H1 (cell line): ENCODE data around the gene WDR45B. TPM values are rescaled to one million over a fixed set of nuclear protein-coding genes. Genes with fewer than 3 reads are reported as not detected.

Source experiments
- CTCF ChIA-PET: fragments of 300-600 bp; sonication (Branson Sonifier 250); formaldehyde crosslinking; loops from one replicate; lab custom pipeline; 2021; ENCODE audit not compliant: partially characterized antibody; lab: Charles Lee
- POLR2A ChIA-PET: fragments of 300-600 bp; sonication (Branson Sonifier 250); formaldehyde crosslinking; loops from one replicate; lab custom pipeline; 2021; ENCODE audit warnings: inconsistent platforms; ENCODE audit not compliant: partially characterized antibody; lab: Charles Lee
- DNase-seq, 2 experiments: peaks; one replicate each; pipeline versions ENCODE4 v3.0.0 to v3.0.0-alpha.2; 2010 to 2022; ENCODE audit warnings: low spot score in 2 of 2, low read depth in 1 of 2, mixed read lengths in 1 of 2
- FAIRE-seq: peaks from 2 replicates; lab custom pipeline; 2011; peaks lifted over from hg19 to GRCh38; lab: Jason Lieb, UNC
- H2AFZ ChIP-seq: 2 replicates; pipeline ENCODE4 v1.8.1; 2012; ENCODE audit warnings: low read length, inconsistent platforms
- H2AK5ac ChIP-seq: 2 replicates; pipeline ENCODE4 v1.6.1; 2013; ENCODE audit warnings: low read depth, low read length
- H2BK120ac ChIP-seq: replicated peaks from 2 replicates; pipeline ENCODE3; 2013; ENCODE audit warnings: low read depth, low read length, inconsistent platforms
- H2BK12ac ChIP-seq: 2 replicates; pipeline ENCODE4 v1.6.1; 2013; ENCODE audit warnings: low read depth, low read length
- H2BK15ac ChIP-seq: 2 replicates; pipeline ENCODE4 v1.6.1; 2013; ENCODE audit warnings: low read length
- H2BK20ac ChIP-seq: 2 replicates; pipeline ENCODE4 v1.6.1; 2013; ENCODE audit warnings: low read length
- H2BK5ac ChIP-seq: 2 replicates; pipeline ENCODE4 v1.6.1; 2013; ENCODE audit warnings: low read depth, low read length
- H3K14ac ChIP-seq: 2 replicates; pipeline ENCODE4 v1.6.1; 2013; ENCODE audit warnings: inconsistent platforms; ENCODE audit not compliant: insufficient read length
- H3K18ac ChIP-seq: 2 replicates; pipeline ENCODE4 v1.6.1; 2013; ENCODE audit warnings: low read length; ENCODE audit errors: extremely low read depth
- H3K23ac ChIP-seq: 2 replicates; pipeline ENCODE4 v1.6.1; 2013; ENCODE audit warnings: inconsistent platforms; ENCODE audit not compliant: insufficient read length
- H3K23me2 ChIP-seq: 2 replicates; pipeline ENCODE4 v1.6.1; 2013; ENCODE audit warnings: low read depth, low read length
- H3K27ac ChIP-seq: 2 replicates; pipeline ENCODE4 v1.6.1; 2011; ENCODE audit warnings: low read depth, low read length, inconsistent platforms
- H3K27me3 ChIP-seq, 4 experiments: replicated peaks in 1 of 4; 1 replicate in 1 of 4; 2 replicates in 3 of 4; pipeline versions ENCODE4 v1.6.1 to v1.8.1; 2011 to 2013; ENCODE audit warnings: low read length in 3 of 4, mild to moderate bottlenecking in 3 of 4, inconsistent platforms in 2 of 4, mixed read lengths in 2 of 4, moderate library complexity in 1 of 4; ENCODE audit not compliant: control insufficient read depth in 3 of 4, insufficient read depth in 3 of 4; ENCODE audit errors: extremely low read depth in 1 of 4
- H3K36me3 ChIP-seq, 4 experiments: 2 replicates each; pipeline versions ENCODE4 v1.6.1 to v1.8.1; 2011 to 2013; ENCODE audit warnings: mild to moderate bottlenecking in 4 of 4, low read length in 3 of 4, moderate library complexity in 2 of 4, control low read depth in 1 of 4, inconsistent platforms in 1 of 4; ENCODE audit not compliant: insufficient read depth in 4 of 4, control insufficient read depth in 2 of 4
- H3K4ac ChIP-seq: replicated peaks from 2 replicates; pipeline ENCODE3; 2013; ENCODE audit warnings: low read length, low read depth, mixed read lengths, inconsistent platforms; ENCODE audit not compliant: insufficient read length
- H3K4me1 ChIP-seq, 4 experiments: replicated peaks in 1 of 4; 1 replicate in 1 of 4; 2 replicates in 3 of 4; pipeline versions ENCODE4 v1.6.1 to v1.8.1; 2011 to 2013; ENCODE audit warnings: low read length in 3 of 4, inconsistent platforms in 2 of 4, mixed read lengths in 1 of 4; ENCODE audit not compliant: insufficient read depth in 4 of 4, control insufficient read depth in 3 of 4
- H3K4me2 ChIP-seq, 2 experiments: 2 replicates each; pipeline versions ENCODE4 v1.6.1 to v1.8.1; 2011 to 2013; ENCODE audit warnings: low read depth in 2 of 2, low read length in 2 of 2, control low read depth in 1 of 2, inconsistent platforms in 1 of 2, mild to moderate bottlenecking in 1 of 2; ENCODE audit not compliant: insufficient read depth in 1 of 2
- H3K4me3 ChIP-seq, 4 experiments: fragments of 200-600, 300-600 bp in 1 of 4; sonication (generic), shearing (Covaris generic), sonication (Bioruptor Twin) in 1 of 4; 2 replicates each; pipeline versions ENCODE4 v1.5.1 to v1.8.1; 2011 to 2016; ENCODE audit warnings: low read length in 4 of 4, low read depth in 3 of 4, control low read depth in 2 of 4, inconsistent platforms in 2 of 4, mild to moderate bottlenecking in 2 of 4, mixed read lengths in 1 of 4, moderate library complexity in 1 of 4; ENCODE audit not compliant: insufficient read depth in 2 of 4; ENCODE audit errors: extremely low read depth in 1 of 4
- H3K56ac ChIP-seq: replicated peaks from 2 replicates; pipeline ENCODE3; 2013; ENCODE audit warnings: low read depth, mild to moderate bottlenecking, mixed read lengths, low read length, inconsistent platforms; ENCODE audit not compliant: insufficient read length
- H3K79me1 ChIP-seq: 2 replicates; pipeline ENCODE4 v1.6.1; 2013; ENCODE audit warnings: low read depth, low read length, control low read depth
- H3K79me2 ChIP-seq, 2 experiments: 2 replicates each; pipeline versions ENCODE4 v1.6.1 to v1.8.1; 2012 to 2013; ENCODE audit warnings: low read length in 2 of 2, mild to moderate bottlenecking in 2 of 2, inconsistent platforms in 1 of 2; ENCODE audit not compliant: insufficient read depth in 2 of 2, control insufficient read depth in 1 of 2
- H3K9ac ChIP-seq, 4 experiments: replicated peaks in 1 of 4; 1 replicate in 1 of 4; 2 replicates in 3 of 4; pipeline versions ENCODE4 v1.6.1 to v1.8.1; 2011 to 2013; ENCODE audit warnings: low read depth in 3 of 4, low read length in 3 of 4, control low read depth in 2 of 4, mild to moderate bottlenecking in 2 of 4, moderate library complexity in 2 of 4, inconsistent platforms in 1 of 4; ENCODE audit errors: extremely low read depth in 1 of 4
- H3K9me3 ChIP-seq, 2 experiments: 2 replicates each; pipeline versions ENCODE4 v1.6.1 to v1.8.1; 2012 to 2013; ENCODE audit warnings: mild to moderate bottlenecking in 2 of 2, moderate library complexity in 2 of 2, control low read depth in 1 of 2, inconsistent platforms in 1 of 2, low read depth in 1 of 2, low read length in 1 of 2, mixed read lengths in 1 of 2; ENCODE audit not compliant: insufficient read depth in 2 of 2
- H4K20me1 ChIP-seq, 2 experiments: replicated peaks in 1 of 2; 2 replicates each; pipeline versions ENCODE3 to v1.8.1; 2011 to 2013; ENCODE audit warnings: inconsistent platforms in 2 of 2, low read length in 2 of 2, mild to moderate bottlenecking in 1 of 2; ENCODE audit not compliant: insufficient read depth in 2 of 2, control insufficient read depth in 1 of 2
- H4K5ac ChIP-seq: 2 replicates; pipeline ENCODE4 v1.6.1; 2013; ENCODE audit warnings: low read length, low read depth, mixed read lengths, inconsistent platforms; ENCODE audit not compliant: insufficient read length
- H4K8ac ChIP-seq: 2 replicates; pipeline ENCODE4 v1.8.0; 2013; ENCODE audit warnings: mild to moderate bottlenecking, moderate library complexity, low read length, inconsistent platforms; ENCODE audit not compliant: insufficient read depth; ENCODE audit errors: extremely low read depth
- H4K91ac ChIP-seq: replicated peaks from 2 replicates; pipeline ENCODE3; 2013; ENCODE audit warnings: low read length, mixed read lengths, inconsistent platforms; ENCODE audit not compliant: insufficient read length
- BCL11A ChIP-seq, 2 experiments: IDR thresholded peaks; one replicate each; pipeline ENCODE4 v1.6.1; 2011; ENCODE audit warnings: low read depth in 2 of 2, low read length in 2 of 2, mild to moderate bottlenecking in 2 of 2
- CBX8 ChIP-seq: fragments of 300-800, 300-1000 bp; sonication (generic); IDR thresholded peaks from 2 replicates; pipeline ENCODE4 v1.7.1; 2016; ENCODE audit warnings: low read depth, low read length, borderline replicate concordance
- CTBP2 ChIP-seq: IDR thresholded peaks from 2 replicates; pipeline ENCODE4 v1.7.0; 2011; ENCODE audit warnings: borderline replicate concordance, mild to moderate bottlenecking, moderate library complexity, mixed read lengths, low read length; ENCODE audit not compliant: insufficient read depth, insufficient read length
- EP300 ChIP-seq, 2 experiments: IDR thresholded peaks; 1 replicate in 1 of 2; 2 replicates in 1 of 2; pipeline ENCODE4 v1.6.1; 2011 to 2012; ENCODE audit warnings: low read depth in 2 of 2, low read length in 2 of 2, mild to moderate bottlenecking in 2 of 2, borderline replicate concordance in 1 of 2, inconsistent platforms in 1 of 2, moderate library complexity in 1 of 2
- GTF2F1 ChIP-seq: IDR thresholded peaks from 2 replicates; pipeline ENCODE4 v1.6.1; 2012; ENCODE audit warnings: low read depth, low read length, improper control_type of control experiment, borderline replicate concordance
- JUN ChIP-seq: IDR thresholded peaks from 2 replicates; pipeline ENCODE4 v1.6.1; 2011; ENCODE audit warnings: low read depth, mild to moderate bottlenecking, improper control_type of control experiment, low read length
- KDM4A ChIP-seq: IDR thresholded peaks from one replicate; pipeline ENCODE4 v1.7.1; 2012; ENCODE audit warnings: low read depth, mild to moderate bottlenecking, moderate library complexity, low read length, inconsistent platforms; ENCODE audit not compliant: severe bottlenecking
- NRF1 ChIP-seq: IDR thresholded peaks from 2 replicates; pipeline ENCODE4 v1.6.1; 2011; ENCODE audit warnings: mild to moderate bottlenecking, low read depth, low read length, improper control_type of control experiment
- POLR2A ChIP-seq, 2 experiments: IDR thresholded peaks; 1 replicate in 1 of 2; 2 replicates in 1 of 2; pipeline ENCODE4 v1.6.1; 2011; ENCODE audit warnings: low read depth in 2 of 2, low read length in 2 of 2, mild to moderate bottlenecking in 2 of 2; ENCODE audit errors: control extremely low read depth in 1 of 2
- RBBP5 ChIP-seq: IDR thresholded peaks from 2 replicates; pipeline ENCODE4 v1.7.1; 2012; ENCODE audit warnings: low read depth, mild to moderate bottlenecking, inconsistent platforms, low read length, moderate library complexity, borderline replicate concordance
- SIN3A ChIP-seq, 2 experiments: IDR thresholded peaks in 1 of 2; conservative IDR thresholded peaks in 1 of 2; 2 replicates each; pipeline ENCODE4 v1.6.1; 2011 to 2012; ENCODE audit warnings: low read length in 2 of 2, improper control_type of control experiment in 1 of 2, low read depth in 1 of 2, mild to moderate bottlenecking in 1 of 2
- WGBS, 2 experiments: shearing (Covaris generic) in 1 of 2; methylation state at CpG; one replicate each; pipeline versions ENCODE4 v1.1.6 to v1.1.7; 2013 to 2015; ENCODE audit warnings: low lambda C conversion rate in 2 of 2, mixed read lengths in 2 of 2, inconsistent platforms in 1 of 2, low coverage in 1 of 2, missing lambda C conversion rate in 1 of 2; ENCODE audit not compliant: insufficient replicate concordance in 2 of 2, insufficient coverage in 1 of 2, insufficient read length in 1 of 2; ENCODE audit errors: extremely low coverage in 1 of 2, missing lambda C conversion rate in 1 of 2; 5-methylcytosine and 5-hydroxymethylcytosine counted together
- polyA plus RNA-seq, 7 experiments: library from polyadenylated mRNA; depleted of rRNA in 3 of 7; stranded (reverse) in 5 of 7; unstranded in 2 of 7; fragments of >200 nt in 5 of 7; fragments of 200-250 nt in 2 of 7; gene quantifications; 1 replicate in 5 of 7; 2 replicates in 1 of 7; 4 replicates in 1 of 7; pipeline versions ENCODE4 v1.2.1 to v1.2.3, GENCODE V29; 2011 to 2013; ENCODE audit warnings: missing spikeins in 2 of 7, mixed read lengths in 2 of 7
- total RNA-seq: library from RNA; stranded (reverse); fragmentation: NEBNext Ultra II Directional; extraction: Animal tissue kit (Norgen Biotek cat#: 25700); gene quantifications from 2 replicates; pipeline ENCODE4 v1.2.1, GENCODE V29; 2021

The WDR45B gene
- total and polyA plus RNA-seq, 2 of the 8 experiments (the other 6 are each of a cell fraction or from before 2014, with no cell fraction given) = 82.0 to 100 TPM

DNA sequence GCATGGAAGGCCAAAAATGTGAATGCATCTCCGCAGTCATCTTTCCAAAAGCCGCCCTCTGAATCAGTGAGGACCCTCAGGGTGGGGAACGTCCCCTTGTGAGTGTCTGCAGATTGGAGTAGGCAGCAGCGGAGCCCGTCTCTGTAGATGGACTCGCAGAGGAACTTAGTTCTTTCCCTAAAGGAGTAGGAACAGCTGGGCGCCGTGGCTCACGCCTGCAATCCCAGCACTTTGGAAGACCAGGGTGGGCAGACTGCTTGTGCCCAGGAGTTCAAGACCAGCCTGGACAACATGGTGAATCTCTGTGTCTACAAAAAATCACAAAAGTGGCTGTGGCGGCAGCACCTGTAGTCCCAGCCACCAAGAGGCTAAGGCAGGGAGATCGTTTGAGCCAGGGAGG lies 53.7 kb downstream of the WDR45B start:
- POLR2A ChIA-PET = interaction anchor here (0.7 to 1.4 kb wide), 2 partner anchors 10 to 34 kb away, joined by 3 to 6 read pairs; no protein-coding TSS in a partner anchor
- Histone ChIP-seq H3K4me1 (peaks cover 0 to 9% (median 5%) of the 10 kb centered on the region in 4 experiments; a peak in 5 of 7 replicates), H4K91ac (no peak overlapping the region), H3K79me1 (peaks cover 16% of the 10 kb centered on the region), H2AFZ (no peak overlapping the region), H3K18ac (no peak overlapping the region), H4K5ac (no peak overlapping the region), H2BK120ac (no peak overlapping the region), H3K4ac (no peak overlapping the region), H2BK15ac (no peak overlapping the region), H4K20me1 (peaks cover 6 to 26% of the 10 kb centered on the region in 2 experiments), H3K23ac (no peak overlapping the region), H2BK5ac (no peak overlapping the region), H3K23me2 (0 out of 2 replicates have a peak, but pooled peaks cover 3% of the 10 kb centered on the region), H3K27ac (no peak overlapping the region), H3K9ac (no peak overlapping the region), H3K14ac (no peak overlapping the region), H4K8ac (no peak overlapping the region), H3K4me3 (no peak overlapping the region), H3K9me3 (no peaks in the 10 kb centered on the region), H2BK12ac (no peak overlapping the region), H3K56ac (no peak overlapping the region), H3K4me2 (no peak overlapping the region), H3K79me2 (peaks cover 0 to 5% of the 10 kb centered on the region in 2 experiments; a peak in 1 of 4 replicates), H3K36me3 (peaks cover 8 to 42% (median 23%) of the 10 kb centered on the region in 4 experiments; a peak in 7 of 8 replicates), H2BK20ac (no peak overlapping the region), H2AK5ac (no peak overlapping the region), H3K27me3 (no peaks in the 10 kb centered on the region)
- CTCF ChIA-PET = interaction anchor here (1.0 kb wide), 1 partner anchor 364 kb away, joined by 3 read pairs; no protein-coding TSS in a partner anchor
- DNase-seq (no peak), FAIRE-seq (no peak)
- 95% methylated on average over 11 of the region's 11 CpGs; no CpG with 5 or more reads in 1 of the 2 experiments for WGBS, 2 experiments
- TF ChIP-seq EP300 (IDR thresholded peaks at IDR 0.05; ENCODE audit: borderline replicate concordance in 1 of 2, low read depth in 2 of 2, low read length in 2 of 2) (no peak), SIN3A (conservative IDR thresholded peaks at IDR 0.05 in 1 of 2, IDR thresholded peaks at IDR 0.05 in 1 of 2; ENCODE audit: low read depth in 1 of 2, low read length in 2 of 2) (no peak), POLR2A (IDR thresholded peaks at IDR 0.05; ENCODE audit: control extremely low read depth in 1 of 2, low read depth in 2 of 2, low read length in 2 of 2) (no peak), NRF1 (no peak), CTBP2 (no peak), CBX8 (no peak), RBBP5 (no peak), BCL11A (IDR thresholded peaks at IDR 0.05; ENCODE audit: low read depth in 2 of 2, low read length in 2 of 2) (no peak), KDM4A (no peak), JUN (no peak), GTF2F1 (no peak)
